ENCODE measurements around the gene PDLIM5. TPM values are rescaled to one million over a fixed set of nuclear protein-coding genes. Genes with fewer than 3 reads are reported as not detected.

Gene PDLIM5
- total and polyA plus RNA-seq, 11 donors = 262 to 1,378 (median 1,035) TPM

DNA sequence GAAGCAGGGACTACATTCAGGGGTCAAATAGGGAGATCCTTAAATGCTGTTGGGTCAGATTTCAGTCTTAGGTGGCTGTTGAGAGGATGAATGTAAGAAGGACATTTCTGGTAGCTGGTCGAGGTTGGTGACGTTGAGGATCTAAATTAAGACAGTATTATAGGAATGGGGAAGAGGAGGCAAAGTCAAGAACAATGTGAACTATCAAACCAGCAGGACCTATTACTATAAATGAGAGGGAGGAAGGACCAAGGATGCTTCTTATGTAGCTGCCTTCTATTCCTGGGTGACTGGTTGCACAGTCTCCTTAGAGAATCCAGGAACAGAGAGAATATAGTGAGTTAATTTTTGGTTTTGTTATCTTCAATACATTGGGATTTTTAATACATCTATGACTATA, 187.6 kb downstream of the PDLIM5 start:
- TF ChIP-seq CTCF (IDR thresholded peaks at IDR 0.05) = no peak
- no peak for TF ChIP-seq POLR2A (IDR thresholded peaks at IDR 0.05)
- intact Hi-C loops (cut with DNase I) = no loop called here
- ATAC-seq = peak; percentile 23 to 73 (median 54)

DNA sequence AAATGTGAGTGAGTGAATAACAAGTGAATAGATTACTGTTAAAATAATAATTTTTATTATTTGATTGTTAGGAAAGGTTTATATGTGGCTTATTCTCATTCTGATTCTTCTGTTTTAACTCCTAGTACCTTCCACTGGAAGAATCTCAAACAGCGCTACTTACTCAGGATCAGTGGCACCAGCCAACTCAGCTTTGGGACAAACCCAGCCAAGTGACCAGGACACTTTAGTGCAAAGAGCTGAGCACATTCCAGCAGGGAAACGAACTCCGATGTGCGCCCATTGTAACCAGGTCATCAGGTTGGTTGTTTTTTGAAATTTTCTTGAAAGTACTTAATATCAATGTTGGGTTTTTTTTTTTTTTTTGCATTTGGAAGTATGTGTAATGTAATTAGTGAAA, 188.4 kb downstream of the PDLIM5 start:
- ATAC-seq = peak; percentile 48 to 59 (median 54)
- intact Hi-C loops (cut with DNase I) = no loop called here
- Histone ChIP-seq H3K27ac (peak overlapping the region in 2 of 12 donors; percentile 2 to 25), H3K9me3 (no peaks in the 10 kb centered on the region), H3K27me3 (no peaks in the 10 kb centered on the region), H3K36me3 (peaks cover 0 to 89% (median 36%) of the 10 kb centered on the region in 9 donors), H3K4me3 (no peak overlapping the region), H3K4me1 (peaks cover 0 to 26% (median under 1%) of the 10 kb centered on the region in 12 donors)
- DNase-seq = peak in 1 of 5 donors; percentile 51
- WGBS, 4 donors = 63 to 68% (median 65%) methylated on average over 4 of the region's 4 CpGs
- TF ChIP-seq CTCF (IDR thresholded peaks at IDR 0.05) = no peak
- no peak for TF ChIP-seq POLR2A (IDR thresholded peaks at IDR 0.05)

More for the DNA sequence above, 187.6 kb downstream of the PDLIM5 start:
- Histone ChIP-seq H3K36me3 (peaks cover 0 to 84% (median 29%) of the 10 kb centered on the region in 9 donors), H3K9me3 (no peaks in the 10 kb centered on the region), H3K4me3 (no peak overlapping the region), H3K4me1 (peaks cover 0 to 35% (median 4%) of the 10 kb centered on the region in 12 donors), H3K27ac (peak overlapping the region in 2 of 12 donors; percentile 25 to 42), H3K27me3 (no peaks in the 10 kb centered on the region)
- WGBS, 4 donors = 49 to 60% (median 51%) methylated on average over 2 of the region's 2 CpGs
- no peak for DNase-seq

- intact Hi-C loops (cut with DNase I) = no loop called here
- H3K9me3 ChIP-seq = no peaks in the 10 kb centered on the region
- ATAC-seq (no peak), DNase-seq (no peak)
- H3K27me3 ChIP-seq = no peaks in the 10 kb centered on the region
- TF ChIP-seq POLR2A (IDR thresholded peaks at IDR 0.05) = no peak
- TF ChIP-seq CTCF (IDR thresholded peaks at IDR 0.05) = no peak
- H3K36me3 ChIP-seq = peaks cover 0 to 100% (median 47%) of the 10 kb centered on the region in 9 donors
- H3K4me1 ChIP-seq = peaks cover 0 to 23% (median 0%) of the 10 kb centered on the region in 12 donors
- 83 to 89% (median 85%) methylated on average over 3 of the region's 3 CpGs for WGBS, 4 donors
- H3K27ac ChIP-seq = no peak overlapping the region
- H3K4me3 ChIP-seq = no peak overlapping the region
These were observed 190.2 kb downstream of the PDLIM5 start for GRCh38 chr4:94641702-94642560.

DNA sequence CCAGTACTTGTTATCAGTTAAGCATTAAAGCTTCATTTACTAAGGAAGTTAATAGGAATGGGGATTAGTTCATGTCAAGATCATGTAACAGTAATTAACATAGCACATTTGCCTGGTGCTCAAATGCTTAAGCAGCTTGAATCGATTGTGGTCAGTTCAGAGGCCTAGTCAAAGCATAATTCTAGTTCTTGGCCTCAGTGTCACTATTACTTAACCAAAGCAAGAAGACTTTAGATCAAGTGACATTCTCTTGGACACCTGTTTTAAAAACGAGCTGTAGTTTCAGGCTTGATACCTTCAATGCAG, 190.8 kb downstream of the PDLIM5 start:
- Histone ChIP-seq H3K27me3 (no peaks in the 10 kb centered on the region), H3K4me3 (no peak overlapping the region), H3K27ac (no peak overlapping the region), H3K36me3 (peaks cover 0 to 100% (median 53%) of the 10 kb centered on the region in 9 donors), H3K4me1 (peaks cover 0 to 23% (median 0%) of the 10 kb centered on the region in 12 donors), H3K9me3 (no peaks in the 10 kb centered on the region)
- WGBS, 4 donors = 61 to 77% (median 68%) methylated on average over 2 of the region's 2 CpGs
- ATAC-seq (no peak), DNase-seq (no peak)
- no peak for TF ChIP-seq CTCF (IDR thresholded peaks at IDR 0.05)
- no peak for TF ChIP-seq POLR2A (IDR thresholded peaks at IDR 0.05)
- intact Hi-C loops (cut with DNase I) = no loop called here
